GM12878 (cell line): ENCODE results near the gene GNAO1.

Experiments used
- BMI1 ChIP-seq: fragments of 450-650 bp; IDR thresholded peaks from 2 replicates; pipeline ENCODE4 v1.6.1; 2016; ENCODE audit warnings: mild to moderate bottlenecking, moderate library complexity, borderline replicate concordance
- CEBPB ChIP-seq, 2 experiments: fragments of 150-350 bp in 1 of 2; IDR thresholded peaks; 2 replicates each; pipeline ENCODE4 v1.6.1; 2012 to 2014; ENCODE audit warnings: low read depth in 2 of 2, low read length in 2 of 2, borderline replicate concordance in 1 of 2, inconsistent platforms in 1 of 2
- NR2C2 ChIP-seq: IDR thresholded peaks from 2 replicates; pipeline ENCODE4 v1.6.1; 2011; ENCODE audit warnings: borderline replicate concordance, low read depth; ENCODE audit not compliant: control insufficient read depth, insufficient read length
- NR2F1 ChIP-seq: fragments of 450-650 bp; conservative IDR thresholded peaks from 2 replicates; pipeline ENCODE4 v1.6.1; 2017; ENCODE audit warnings: mild to moderate bottlenecking
- POLR2A ChIP-seq: IDR thresholded peaks from 2 replicates; pipeline ENCODE4 v1.6.1; 2011; ENCODE audit warnings: low read depth, mild to moderate bottlenecking, low read length
- RFX5 ChIP-seq: IDR thresholded peaks from 2 replicates; pipeline ENCODE4 v1.6.1; 2011; ENCODE audit warnings: low read depth, low read length, improper control_type of control experiment
- SIN3A ChIP-seq: IDR thresholded peaks from 2 replicates; pipeline ENCODE4 v1.6.1; 2012; ENCODE audit warnings: low read depth, low read length, improper control_type of control experiment
- SMAD5 ChIP-seq: IDR thresholded peaks from 2 replicates; pipeline ENCODE4 v1.6.1; 2016; ENCODE audit warnings: antibody characterized with exemption, low read depth
- SPI1 ChIP-seq: IDR thresholded peaks from 2 replicates; pipeline ENCODE4 v1.6.1; 2011; ENCODE audit warnings: low read depth, mild to moderate bottlenecking, low read length, moderate library complexity, borderline replicate concordance; ENCODE audit not compliant: insufficient read depth
- TBL1XR1 ChIP-seq: IDR thresholded peaks from 2 replicates; pipeline ENCODE4 v1.6.1; 2012; ENCODE audit warnings: low read depth, low read length, improper control_type of control experiment
- WRNIP1 ChIP-seq: IDR thresholded peaks from 2 replicates; pipeline ENCODE4 v1.6.1; 2011; ENCODE audit warnings: low read depth, low read length, improper control_type of control experiment, borderline replicate concordance
- TF ChIP-seq, protein P1 (sequence below), 3 experiments: IDR thresholded peaks in 2 of 3; conservative IDR thresholded peaks in 1 of 3; 2 replicates each; pipeline ENCODE4 v1.5.1; 2011; ENCODE audit warnings: low read depth in 3 of 3, low read length in 3 of 3, mild to moderate bottlenecking in 3 of 3, control low read depth in 2 of 3, moderate library complexity in 2 of 3, inconsistent platforms in 1 of 3, mixed read lengths in 1 of 3; ENCODE audit not compliant: control insufficient read depth in 2 of 3, insufficient read depth in 1 of 3; ENCODE audit errors: extremely low read depth in 1 of 3
- TF ChIP-seq, protein P2 (sequence below): IDR thresholded peaks from 2 replicates; pipeline ENCODE4 v1.6.1; 2012; ENCODE audit warnings: low read depth, low read length, improper control_type of control experiment
- TF ChIP-seq, protein P3 (sequence below): IDR thresholded peaks from 2 replicates; pipeline ENCODE4 v1.6.1; 2011; ENCODE audit warnings: low read depth, mild to moderate bottlenecking, low read length, moderate library complexity, borderline replicate concordance; ENCODE audit errors: extremely low read depth

DNA sequence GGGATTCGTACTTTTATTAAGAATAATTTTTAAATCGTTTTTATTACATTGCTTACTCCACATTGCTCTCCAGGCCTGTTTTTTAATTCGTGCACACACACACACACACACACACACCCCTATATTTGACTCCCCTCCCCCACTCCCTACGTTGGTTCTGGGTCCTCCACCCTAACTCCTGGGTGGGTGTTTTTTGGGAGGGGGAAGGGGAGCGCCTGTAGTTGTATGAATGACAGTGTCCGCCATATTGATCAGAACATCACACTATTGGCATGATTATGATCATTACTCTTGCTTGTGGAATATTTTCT lies 1.3 kb downstream of the GNAO1 start:
- TF ChIP-seq TBL1XR1 (no peak), SPI1 (no peak), BMI1 (no peak), NR2F1 (no peak), WRNIP1 (no peak), SIN3A (no peak), POLR2A (no peak), NR2C2 (no peak), SMAD5 (no peak), CEBPB (IDR thresholded peaks at IDR 0.05; ENCODE audit: borderline replicate concordance in 1 of 2, low read depth in 2 of 2, low read length in 2 of 2) (no peak), RFX5 (no peak)
- TF ChIP-seq, protein P1, sequence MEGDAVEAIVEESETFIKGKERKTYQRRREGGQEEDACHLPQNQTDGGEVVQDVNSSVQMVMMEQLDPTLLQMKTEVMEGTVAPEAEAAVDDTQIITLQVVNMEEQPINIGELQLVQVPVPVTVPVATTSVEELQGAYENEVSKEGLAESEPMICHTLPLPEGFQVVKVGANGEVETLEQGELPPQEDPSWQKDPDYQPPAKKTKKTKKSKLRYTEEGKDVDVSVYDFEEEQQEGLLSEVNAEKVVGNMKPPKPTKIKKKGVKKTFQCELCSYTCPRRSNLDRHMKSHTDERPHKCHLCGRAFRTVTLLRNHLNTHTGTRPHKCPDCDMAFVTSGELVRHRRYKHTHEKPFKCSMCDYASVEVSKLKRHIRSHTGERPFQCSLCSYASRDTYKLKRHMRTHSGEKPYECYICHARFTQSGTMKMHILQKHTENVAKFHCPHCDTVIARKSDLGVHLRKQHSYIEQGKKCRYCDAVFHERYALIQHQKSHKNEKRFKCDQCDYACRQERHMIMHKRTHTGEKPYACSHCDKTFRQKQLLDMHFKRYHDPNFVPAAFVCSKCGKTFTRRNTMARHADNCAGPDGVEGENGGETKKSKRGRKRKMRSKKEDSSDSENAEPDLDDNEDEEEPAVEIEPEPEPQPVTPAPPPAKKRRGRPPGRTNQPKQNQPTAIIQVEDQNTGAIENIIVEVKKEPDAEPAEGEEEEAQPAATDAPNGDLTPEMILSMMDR (IDR thresholded peaks at IDR 0.05 in 2 of 3, conservative IDR thresholded peaks at IDR 0.05 in 1 of 3; ENCODE audit: control insufficient read depth in 2 of 3, extremely low read depth in 1 of 3, insufficient read depth in 1 of 3, low read depth in 3 of 3, low read length in 3 of 3): no peak
- TF ChIP-seq, protein P2, sequence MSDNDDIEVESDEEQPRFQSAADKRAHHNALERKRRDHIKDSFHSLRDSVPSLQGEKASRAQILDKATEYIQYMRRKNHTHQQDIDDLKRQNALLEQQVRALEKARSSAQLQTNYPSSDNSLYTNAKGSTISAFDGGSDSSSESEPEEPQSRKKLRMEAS: no peak
- TF ChIP-seq, protein P3, sequence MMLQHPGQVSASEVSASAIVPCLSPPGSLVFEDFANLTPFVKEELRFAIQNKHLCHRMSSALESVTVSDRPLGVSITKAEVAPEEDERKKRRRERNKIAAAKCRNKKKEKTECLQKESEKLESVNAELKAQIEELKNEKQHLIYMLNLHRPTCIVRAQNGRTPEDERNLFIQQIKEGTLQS: no peak
